Endothelial cell of umbilical vein (primary cell): ENCODE measurements around the gene NR3C2. TPM values are rescaled to one million over a fixed set of nuclear protein-coding genes. Genes with fewer than 3 reads are reported as not detected.
"Not testable (repeated sequence)": the region's sequence is repeated elsewhere in the genome, so short reads cannot be mapped to it uniquely, and the experiment has no call there.

Experiments
- BruUV-seq: library from RNA; stranded (reverse); fragments of 400-500 nt; replicated peaks from 2 replicates; lab custom pipeline; 2021; lab: Mats Ljungman, UMichigan
- CTCF ChIA-PET: fragments of 300-600, 350-600 bp; sonication (Branson Sonifier 250); formaldehyde crosslinking; loops from one replicate; lab custom pipeline; 2021; ENCODE audit warnings: antibody characterized with exemption, inconsistent platforms; lab: Charles Lee
- POLR2A ChIA-PET: fragments of 300-600, 350-600 bp; sonication (Branson Sonifier 250); formaldehyde crosslinking; loops from one replicate; lab custom pipeline; 2021; ENCODE audit warnings: antibody characterized with exemption, inconsistent platforms; lab: Charles Lee
- DNase-seq: peaks from one replicate; pipeline ENCODE4 v3.0.0-alpha.2; 2011; ENCODE audit warnings: low read depth, low spot score
- FAIRE-seq: peaks from 2 replicates; lab custom pipeline; 2011; peaks lifted over from hg19 to GRCh38; lab: Jason Lieb, UNC
- H2AFZ ChIP-seq: 2 replicates; pipeline ENCODE4 v1.6.0; 2012; ENCODE audit warnings: low read depth, low read length, control low read depth, inconsistent platforms
- H3K27ac ChIP-seq: 2 replicates; pipeline ENCODE4 v1.5.1; 2011; ENCODE audit warnings: low read depth, mild to moderate bottlenecking, control low read depth, low read length, moderate library complexity; ENCODE audit not compliant: insufficient read depth
- H3K27me3 ChIP-seq, 2 experiments: 2 replicates each; pipeline versions ENCODE4 v1.6.0 to v1.6.1; 2011; ENCODE audit warnings: low read length in 2 of 2, mixed read lengths in 1 of 2; ENCODE audit not compliant: control insufficient read depth in 2 of 2, insufficient read depth in 2 of 2
- H3K36me3 ChIP-seq, 2 experiments: 2 replicates in 1 of 2; 3 replicates in 1 of 2; pipeline ENCODE4 v1.5.1; 2011; ENCODE audit warnings: low read length in 2 of 2, mild to moderate bottlenecking in 1 of 2, moderate library complexity in 1 of 2; ENCODE audit not compliant: control insufficient read depth in 2 of 2, insufficient read depth in 2 of 2; ENCODE audit errors: extremely low read depth in 1 of 2
- H3K4me1 ChIP-seq: 3 replicates; pipeline ENCODE4 v1.5.1; 2011; ENCODE audit warnings: mild to moderate bottlenecking, low read length; ENCODE audit not compliant: control insufficient read depth, insufficient read depth; ENCODE audit errors: extremely low read depth
- H3K4me2 ChIP-seq: 2 replicates; pipeline ENCODE4 v1.6.1; 2011; ENCODE audit warnings: low read length, control low read depth, mixed read lengths; ENCODE audit not compliant: insufficient read depth
- H3K4me3 ChIP-seq, 3 experiments: fragments of 200-600 bp in 1 of 3; sonication (generic), shearing (Covaris generic) in 1 of 3; replicated peaks in 1 of 3; 2 replicates each; pipeline ENCODE4 v1.5.1; 2011 to 2016; ENCODE audit warnings: control low read depth in 3 of 3, low read length in 3 of 3, mild to moderate bottlenecking in 2 of 3, inconsistent platforms in 1 of 3, low read depth in 1 of 3, moderate library complexity in 1 of 3; ENCODE audit not compliant: insufficient read depth in 1 of 3
- H3K79me2 ChIP-seq: 2 replicates; pipeline ENCODE4 v1.6.0; 2012; ENCODE audit warnings: low read length, inconsistent platforms; ENCODE audit not compliant: control insufficient read depth, insufficient read depth
- H3K9ac ChIP-seq: replicated peaks from 2 replicates; pipeline ENCODE3; 2011; ENCODE audit warnings: low read length, control low read depth; ENCODE audit not compliant: insufficient read depth; ENCODE audit errors: extremely low read depth
- H3K9me1 ChIP-seq: replicated peaks from 3 replicates; pipeline ENCODE4 v1.6.0; 2011; ENCODE audit warnings: mild to moderate bottlenecking, low read length; ENCODE audit not compliant: control insufficient read depth, insufficient read depth; ENCODE audit errors: extremely low read depth
- H3K9me3 ChIP-seq: replicated peaks from 2 replicates; pipeline ENCODE4 v1.5.1; 2012; ENCODE audit warnings: low read length, inconsistent platforms; ENCODE audit not compliant: control insufficient read depth, insufficient read depth
- H4K20me1 ChIP-seq: replicated peaks from 2 replicates; pipeline ENCODE3; 2011; ENCODE audit warnings: mild to moderate bottlenecking, low read length; ENCODE audit not compliant: control insufficient read depth, insufficient read depth; ENCODE audit errors: extremely low read depth
- EZH2 ChIP-seq: IDR thresholded peaks from 2 replicates; pipeline ENCODE4 v1.6.1; 2012; ENCODE audit warnings: borderline replicate concordance, low read depth, mild to moderate bottlenecking, moderate library complexity, low read length, inconsistent platforms; ENCODE audit not compliant: severe bottlenecking
- FOS ChIP-seq: IDR thresholded peaks from 2 replicates; pipeline ENCODE4 v1.6.1; 2011; ENCODE audit warnings: mild to moderate bottlenecking, low read length, moderate library complexity, borderline replicate concordance; ENCODE audit not compliant: insufficient read depth
- GATA2 ChIP-seq: IDR thresholded peaks from 2 replicates; pipeline ENCODE4 v1.7.0; 2011; ENCODE audit warnings: low read depth, mild to moderate bottlenecking, moderate library complexity, mixed read lengths, low read length; ENCODE audit not compliant: insufficient read length, insufficient read depth
- JUN ChIP-seq: IDR thresholded peaks from 2 replicates; pipeline ENCODE4 v1.6.1; 2011; ENCODE audit warnings: borderline replicate concordance, low read depth; ENCODE audit not compliant: insufficient read length, insufficient read depth
- MYC ChIP-seq: IDR thresholded peaks from one replicate; pipeline ENCODE4 v1.6.1; 2011; ENCODE audit warnings: mild to moderate bottlenecking, low read depth, low read length
- POLR2A ChIP-seq: IDR thresholded peaks from 2 replicates; pipeline ENCODE4 v1.6.1; 2012; ENCODE audit warnings: low read depth, mild to moderate bottlenecking, control low read depth, low read length
- POLR2AphosphoS5 ChIP-seq: IDR thresholded peaks from 2 replicates; pipeline ENCODE4 v1.6.1; 2012; ENCODE audit warnings: low read depth, mild to moderate bottlenecking, control low read depth, low read length, moderate library complexity; ENCODE audit not compliant: insufficient read depth
- dilution Hi-C: fragments of 300-500 bp; cut with MboI; formaldehyde crosslinking; loops from one replicate; pipeline ENCODE4 v1.15.0; 2019; ENCODE audit warnings: low sequenced_read_pairs; ENCODE audit not compliant: extremely low pct_ligation_motif_present
- intact Hi-C: fragments of 100-400 bp; cut with micrococcal nuclease; formaldehyde crosslinking; loops from one replicate; pipeline ENCODE4 v1.10.0; 2022
- polyA plus RNA-seq, 4 experiments: library from polyadenylated mRNA; depleted of rRNA in 3 of 4; stranded (reverse) in 3 of 4; unstranded in 1 of 4; fragments of >200 nt; gene quantifications; 2 replicates each; pipeline versions ENCODE4 v1.2.1 to v1.2.3, GENCODE V29; 2011 to 2012; ENCODE audit warnings: missing spikeins in 1 of 4
- total RNA-seq: library from RNA; stranded (reverse); gene quantifications from 2 replicates; pipeline ENCODE4 v1.2.3, GENCODE V29; 2021
- TF ChIP-seq, protein P1 (sequence below), 2 donors: IDR thresholded peaks; 1 replicate in 1 of 2; 2 replicates in 1 of 2; pipeline ENCODE4 v1.5.1; 2011; ENCODE audit warnings: low read length in 2 of 2, mild to moderate bottlenecking in 2 of 2, moderate library complexity in 2 of 2, control low read depth in 1 of 2, inconsistent platforms in 1 of 2, low read depth in 1 of 2; ENCODE audit not compliant: insufficient read depth in 1 of 2; ENCODE audit errors: extremely low read depth in 1 of 2
- TF ChIP-seq, protein P2 (sequence below): IDR thresholded peaks from 2 replicates; pipeline ENCODE4 v1.6.1; 2011; ENCODE audit not compliant: insufficient read depth, insufficient read length

Gene NR3C2
- total and polyA plus RNA-seq, 2 donors (not counting 3 experiments of a cell fraction or from before 2014, with no cell fraction given): 4.8 to 16.4 TPM

DNA sequence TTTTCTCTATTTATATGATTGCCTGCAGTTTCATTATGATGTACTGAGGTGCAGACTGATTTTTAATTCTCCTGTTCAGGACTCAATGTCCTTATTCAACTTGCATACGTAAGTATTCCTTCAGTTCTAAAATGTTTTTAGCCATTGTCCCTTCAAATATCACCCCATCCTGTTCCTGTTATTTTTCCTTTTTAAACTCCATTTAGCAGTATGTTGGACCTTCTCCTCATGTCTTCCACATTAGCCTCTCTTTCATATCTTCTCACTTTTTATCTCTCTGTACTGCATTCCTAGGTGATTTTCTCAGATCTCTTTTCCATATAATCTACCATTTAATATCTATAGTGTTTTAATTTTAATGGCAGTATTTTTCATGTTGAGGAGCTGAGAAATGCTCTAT lies 317.7 kb downstream of the NR3C2 start:
- no peak for TF ChIP-seq FOS
- TF ChIP-seq, protein P1, sequence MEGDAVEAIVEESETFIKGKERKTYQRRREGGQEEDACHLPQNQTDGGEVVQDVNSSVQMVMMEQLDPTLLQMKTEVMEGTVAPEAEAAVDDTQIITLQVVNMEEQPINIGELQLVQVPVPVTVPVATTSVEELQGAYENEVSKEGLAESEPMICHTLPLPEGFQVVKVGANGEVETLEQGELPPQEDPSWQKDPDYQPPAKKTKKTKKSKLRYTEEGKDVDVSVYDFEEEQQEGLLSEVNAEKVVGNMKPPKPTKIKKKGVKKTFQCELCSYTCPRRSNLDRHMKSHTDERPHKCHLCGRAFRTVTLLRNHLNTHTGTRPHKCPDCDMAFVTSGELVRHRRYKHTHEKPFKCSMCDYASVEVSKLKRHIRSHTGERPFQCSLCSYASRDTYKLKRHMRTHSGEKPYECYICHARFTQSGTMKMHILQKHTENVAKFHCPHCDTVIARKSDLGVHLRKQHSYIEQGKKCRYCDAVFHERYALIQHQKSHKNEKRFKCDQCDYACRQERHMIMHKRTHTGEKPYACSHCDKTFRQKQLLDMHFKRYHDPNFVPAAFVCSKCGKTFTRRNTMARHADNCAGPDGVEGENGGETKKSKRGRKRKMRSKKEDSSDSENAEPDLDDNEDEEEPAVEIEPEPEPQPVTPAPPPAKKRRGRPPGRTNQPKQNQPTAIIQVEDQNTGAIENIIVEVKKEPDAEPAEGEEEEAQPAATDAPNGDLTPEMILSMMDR (IDR thresholded peaks at IDR 0.05; ENCODE audit: extremely low read depth in 1 of 2, insufficient read depth in 1 of 2, low read depth in 1 of 2, low read length in 2 of 2): no peak
- no peak for TF ChIP-seq EZH2
- no peak for TF ChIP-seq GATA2
- no peak for TF ChIP-seq JUN
- TF ChIP-seq, protein P2, sequence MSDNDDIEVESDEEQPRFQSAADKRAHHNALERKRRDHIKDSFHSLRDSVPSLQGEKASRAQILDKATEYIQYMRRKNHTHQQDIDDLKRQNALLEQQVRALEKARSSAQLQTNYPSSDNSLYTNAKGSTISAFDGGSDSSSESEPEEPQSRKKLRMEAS: no peak
- TF ChIP-seq POLR2AphosphoS5: no peak
- TF ChIP-seq POLR2A: no peak
- TF ChIP-seq MYC: no peak
- Histone ChIP-seq H3K9ac (no peak overlapping the region), H3K79me2 (no peaks in the 10 kb centered on the region), H3K4me1 (no peaks in the 10 kb centered on the region), H3K27ac (no peak overlapping the region), H3K9me3 (no peaks in the 10 kb centered on the region), H3K27me3 (no peaks in the 10 kb centered on the region), H2AFZ (no peak overlapping the region), H3K36me3 (no peaks in the 10 kb centered on the region), H3K9me1 (no peaks in the 10 kb centered on the region), H3K4me3 (no peak overlapping the region), H4K20me1 (no peaks in the 10 kb centered on the region), H3K4me2 (no peak overlapping the region)
- intact Hi-C loops (no loop called here), dilution Hi-C loops (no loop called here)
- POLR2A ChIA-PET: interaction anchor here (0.6 kb wide), 1 partner anchor 104 kb away, joined by 3 read pairs; no protein-coding TSS in a partner anchor
- no TSS peak for BruUV-seq
- CTCF ChIA-PET: interaction anchor here (1.2 kb wide), 1 partner anchor 141 kb away, joined by 3 read pairs; no protein-coding TSS in a partner anchor
- no peak for DNase-seq
- no peak for FAIRE-seq

DNA sequence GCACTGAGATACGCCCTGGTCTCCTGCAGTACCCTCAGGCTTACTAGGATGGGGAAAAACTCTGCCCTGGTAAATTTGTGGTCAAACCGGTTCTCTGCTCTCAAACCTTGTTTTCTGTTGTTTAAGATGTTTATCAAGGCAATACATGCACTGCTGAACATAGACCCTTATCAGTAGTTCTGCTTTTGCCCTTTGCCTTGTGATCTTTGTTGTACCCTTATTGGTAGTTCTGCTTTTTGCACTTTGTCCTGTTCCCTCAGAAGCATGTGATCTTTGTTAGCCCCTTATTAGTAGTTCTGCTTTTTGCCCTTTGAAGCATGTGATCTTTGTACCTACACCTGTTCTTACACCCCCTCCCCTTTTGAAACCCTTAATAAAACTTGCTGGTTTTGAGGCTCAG lies 319.1 kb downstream of the NR3C2 start:
- H3K4me1 ChIP-seq, H4K20me1 ChIP-seq, dilution Hi-C loops, DNase-seq, H3K79me2 ChIP-seq, POLR2A ChIA-PET, H3K27me3 ChIP-seq, FAIRE-seq, CTCF ChIA-PET, intact Hi-C loops, H3K9me1 ChIP-seq, H3K4me3 ChIP-seq, H3K27ac ChIP-seq, H3K9me3 ChIP-seq, H3K4me2 ChIP-seq, H3K9ac ChIP-seq, BruUV-seq, H3K36me3 ChIP-seq, H2AFZ ChIP-seq: not testable (repeated sequence)
